ENCODE results near the gene RCCD1. TPM values are rescaled to one million over a fixed set of nuclear protein-coding genes. Genes with fewer than 3 reads are reported as not detected.

Gene RCCD1
- total and polyA plus RNA-seq, 2 experiments from 2014 or later = 9.8 to 13.0 TPM

GRCh38 chr15:90916461-90916860 is 38.2 kb upstream of the RCCD1 start:
- no peak overlapping the region for H3K4me3 ChIP-seq
- no peak for DNase-seq
- TF ChIP-seq EZH2 (IDR thresholded peaks at IDR 0.05; ENCODE audit: insufficient read depth, poor library complexity, severe bottlenecking) (no peak), EZH2phosphoT487 (IDR thresholded peaks at IDR 0.05; ENCODE audit: insufficient read depth, low read depth) (no peak)
- no peaks in the 10 kb centered on the region for H3K36me3 ChIP-seq (ENCODE audit: low read depth)
- H3K4me1 ChIP-seq (ENCODE audit: insufficient read depth) = no peaks in the 10 kb centered on the region
- H3K4me2 ChIP-seq (ENCODE audit: unreplicated experiment) = no peak overlapping the region
- no peaks in the 10 kb centered on the region for H4K20me1 ChIP-seq (ENCODE audit: insufficient read depth)
- no peak overlapping the region for H3K27ac ChIP-seq
- H3K79me2 ChIP-seq (ENCODE audit: insufficient read depth) = no peaks in the 10 kb centered on the region
- no peaks in the 10 kb centered on the region for H3K9me3 ChIP-seq (ENCODE audit: low read depth)
- H3K9me2 ChIP-seq (ENCODE audit: insufficient read depth) = no peaks in the 10 kb centered on the region
- WGBS, 2 experiments (ENCODE audit: low coverage in 1 of 2, low lambda C conversion rate in 2 of 2, missing lambda C conversion rate in 2 of 2) = 90 to 94% methylated on average over 11 of the region's 11 CpGs
- in situ Hi-C loops (cut with MboI) = no loop called here
- no peak overlapping the region for H2AFZ ChIP-seq
- H3K27me3 ChIP-seq (replicated peaks; ENCODE audit: insufficient read depth) = no peaks in the 10 kb centered on the region
- H3F3A ChIP-seq (ENCODE audit: insufficient read depth) = no peaks in the 10 kb centered on the region
- H3K9ac ChIP-seq = no peak overlapping the region

GRCh38 chr15:90917569-90917968 is 37.1 kb upstream of the RCCD1 start:
- no peaks in the 10 kb centered on the region for H3K36me3 ChIP-seq (ENCODE audit: low read depth)
- WGBS, 2 experiments (ENCODE audit: low coverage in 1 of 2, low lambda C conversion rate in 2 of 2, missing lambda C conversion rate in 2 of 2) = 90 to 93% methylated on average over 12 of the region's 12 CpGs
- in situ Hi-C loops (cut with MboI) = no loop called here
- no peak for TF ChIP-seq EZH2 (IDR thresholded peaks at IDR 0.05; ENCODE audit: insufficient read depth, poor library complexity, severe bottlenecking)
- no peaks in the 10 kb centered on the region for H3K4me1 ChIP-seq (ENCODE audit: insufficient read depth)
- H3F3A ChIP-seq (ENCODE audit: insufficient read depth) = no peaks in the 10 kb centered on the region
- H3K9me2 ChIP-seq (ENCODE audit: insufficient read depth) = no peaks in the 10 kb centered on the region
- no peak overlapping the region for H3K4me2 ChIP-seq (ENCODE audit: unreplicated experiment)
- no peaks in the 10 kb centered on the region for H3K9me3 ChIP-seq (ENCODE audit: low read depth)
- no peak overlapping the region for H3K4me3 ChIP-seq
- no peaks in the 10 kb centered on the region for H3K27me3 ChIP-seq (replicated peaks; ENCODE audit: insufficient read depth)
- no peaks in the 10 kb centered on the region for H3K79me2 ChIP-seq (ENCODE audit: insufficient read depth)
- DNase-seq = no peak
- H3K27ac ChIP-seq = no peak overlapping the region
- no peaks in the 10 kb centered on the region for H4K20me1 ChIP-seq (ENCODE audit: insufficient read depth)
- no peak overlapping the region for H2AFZ ChIP-seq
- H3K9ac ChIP-seq = no peak overlapping the region

GRCh38 chr15:90918034-90918788 is 36.5 kb upstream of the RCCD1 start:
- in situ Hi-C loops (cut with MboI) = no loop called here
- WGBS, 2 experiments (ENCODE audit: low coverage in 1 of 2, low lambda C conversion rate in 2 of 2, missing lambda C conversion rate in 2 of 2) = 94 to 99% methylated on average over 23 of the region's 23 CpGs
- H3F3A ChIP-seq (ENCODE audit: insufficient read depth) = no peaks in the 10 kb centered on the region

GRCh38 chr15:90918835-90919234 is 35.8 kb upstream of the RCCD1 start:
- DNase-seq = no peak
- Histone ChIP-seq H3K9me3 (ENCODE audit: low read depth) (no peaks in the 10 kb centered on the region), H4K20me1 (ENCODE audit: insufficient read depth) (no peaks in the 10 kb centered on the region), H3K79me2 (ENCODE audit: insufficient read depth) (no peaks in the 10 kb centered on the region), H2AFZ (no peak overlapping the region), H3K36me3 (ENCODE audit: low read depth) (no peaks in the 10 kb centered on the region), H3K4me2 (ENCODE audit: unreplicated experiment) (no peak overlapping the region), H3K27me3 (replicated peaks; ENCODE audit: insufficient read depth) (no peaks in the 10 kb centered on the region), H3K27ac (no peak overlapping the region), H3K9ac (no peak overlapping the region), H3K4me1 (ENCODE audit: insufficient read depth) (no peaks in the 10 kb centered on the region), H3K9me2 (ENCODE audit: insufficient read depth) (no peaks in the 10 kb centered on the region), H3F3A (ENCODE audit: insufficient read depth) (no peaks in the 10 kb centered on the region), H3K4me3 (no peak overlapping the region)
- 92 to 97% methylated on average over 6 of the region's 6 CpGs for WGBS, 2 experiments (ENCODE audit: low coverage in 1 of 2, low lambda C conversion rate in 2 of 2, missing lambda C conversion rate in 2 of 2)
- in situ Hi-C loops (cut with MboI) = no loop called here
- TF ChIP-seq EZH2 (IDR thresholded peaks at IDR 0.05; ENCODE audit: insufficient read depth, poor library complexity, severe bottlenecking) (no peak), EZH2phosphoT487 (IDR thresholded peaks at IDR 0.05; ENCODE audit: insufficient read depth, low read depth) (no peak)

More at GRCh38 chr15:90918034-90918788, 36.5 kb upstream of the RCCD1 start:
- Histone ChIP-seq H3K9me3 (ENCODE audit: low read depth) (no peaks in the 10 kb centered on the region), H3K9ac (no peak overlapping the region), H3K4me1 (ENCODE audit: insufficient read depth) (no peaks in the 10 kb centered on the region), H3K27me3 (replicated peaks; ENCODE audit: insufficient read depth) (no peaks in the 10 kb centered on the region), H3K4me3 (no peak overlapping the region), H3K27ac (no peak overlapping the region), H3K4me2 (ENCODE audit: unreplicated experiment) (no peak overlapping the region), H3K36me3 (ENCODE audit: low read depth) (no peaks in the 10 kb centered on the region), H3K79me2 (ENCODE audit: insufficient read depth) (no peaks in the 10 kb centered on the region), H3K9me2 (ENCODE audit: insufficient read depth) (no peaks in the 10 kb centered on the region), H2AFZ (no peak overlapping the region), H4K20me1 (ENCODE audit: insufficient read depth) (no peaks in the 10 kb centered on the region)
- no peak for DNase-seq
- no peak for TF ChIP-seq EZH2phosphoT487 (IDR thresholded peaks at IDR 0.05; ENCODE audit: insufficient read depth, low read depth)
- TF ChIP-seq EZH2 (IDR thresholded peaks at IDR 0.05; ENCODE audit: insufficient read depth, poor library complexity, severe bottlenecking) = no peak
